HG03196 (cell line): ENCODE results near the gene LEPROT.
A peak's percentile ranks its signal among the peaks of the same experiment; 100 is the strongest.

Source experiments
- ATAC-seq: cut with Tn5 transposase; IDR thresholded peaks from one replicate; pipeline ENCODE4 v1.9.1; 2021; ENCODE audit not compliant: unreplicated experiment

Gene LEPROT

GRCh38 chr1:65412256-65412983 is 8.0 kb upstream of the LEPROT start:
- ATAC-seq, result no peak

GRCh38 chr1:65412984-65413375 is 7.5 kb upstream of the LEPROT start:
- no peak for ATAC-seq

GRCh38 chr1:65414538-65414937 is 5.9 kb upstream of the LEPROT start:
- ATAC-seq, result no peak

GRCh38 chr1:65416767-65417166 is 3.7 kb upstream of the LEPROT start:
- ATAC-seq, result no peak

- no peak for ATAC-seq
Observed at GRCh38 chr1:65417729-65418128, 2.7 kb upstream of the LEPROT start.

- no peak for ATAC-seq
Observed at GRCh38 chr1:65418522-65419185, 1.8 kb upstream of the LEPROT start.

GRCh38 chr1:65419681-65420589 is 533 bp upstream of the LEPROT start:
- peak; percentile 94 for ATAC-seq

- ATAC-seq, result no peak
Observed at GRCh38 chr1:65421351-65422025, 1.0 kb downstream of the LEPROT start.

- ATAC-seq, result no peak
Observed at GRCh38 chr1:65422241-65423203, 2.1 kb downstream of the LEPROT start.

GRCh38 chr1:65423884-65424572 is 3.6 kb downstream of the LEPROT start:
- no peak for ATAC-seq

- ATAC-seq, result no peak
Observed at GRCh38 chr1:65424573-65424889, 4.1 kb downstream of the LEPROT start.

- no peak for ATAC-seq
Observed at GRCh38 chr1:65425006-65425405, 4.5 kb downstream of the LEPROT start.

- no peak for ATAC-seq
Observed at GRCh38 chr1:65425697-65426096, 5.2 kb downstream of the LEPROT start.

- ATAC-seq, result no peak
Observed at GRCh38 chr1:65429078-65429477, 8.6 kb downstream of the LEPROT start.

- no peak for ATAC-seq
Observed at GRCh38 chr1:65429806-65430205, 9.3 kb downstream of the LEPROT start.

GRCh38 chr1:65431111-65431705 is 10.7 kb downstream of the LEPROT start:
- ATAC-seq, result no peak

GRCh38 chr1:65432918-65433317 is 12.4 kb downstream of the LEPROT start:
- ATAC-seq, result no peak

GRCh38 chr1:65434255-65434654 is 13.8 kb downstream of the LEPROT start:
- no peak for ATAC-seq

- no peak for ATAC-seq
Observed at GRCh38 chr1:65434760-65435159, 14.3 kb downstream of the LEPROT start.
